IPS-NIHi11 (cell line): ENCODE measurements around the gene SEPHS2.
A peak's percentile ranks its signal among the peaks of the same experiment; 100 is the strongest.
"Not testable (repeated sequence)": the region's sequence is repeated elsewhere in the genome, so short reads cannot be mapped to it uniquely, and the experiment has no call there.

Source experiments
- DNase-seq: peaks from one replicate; pipeline ENCODE4 v3.0.0; 2012; ENCODE audit warnings: mixed read lengths, low spot score

Gene SEPHS2

GRCh38 chr16:30398661-30399434 is 46.8 kb downstream of the SEPHS2 start:
- no peak for DNase-seq

GRCh38 chr16:30397776-30398660 is 47.7 kb downstream of the SEPHS2 start:
- DNase-seq: no peak

- DNase-seq: no peak
Observed at GRCh38 chr16:30397056-30397455, 48.6 kb downstream of the SEPHS2 start.

- DNase-seq: not testable (repeated sequence)
Observed at GRCh38 chr16:30396627-30397026, 49.0 kb downstream of the SEPHS2 start.

GRCh38 chr16:30395992-30396585 is 49.6 kb downstream of the SEPHS2 start:
- no peak for DNase-seq

GRCh38 chr16:30395155-30395991 is 50.3 kb downstream of the SEPHS2 start, which contains the start of gene ZNF48:
ZNF48 (plus strand) TSS chr16:30395420; CDS start chr16:30395795, 375 bp downstream.
- DNase-seq: peak; percentile 87

GRCh38 chr16:30394592-30395154 is 51.0 kb downstream of the SEPHS2 start:
- DNase-seq: peak; percentile 75
